GM23338 (cell line): ENCODE data around the gene GARIN3. TPM values are rescaled to one million over a fixed set of nuclear protein-coding genes. Genes with fewer than 3 reads are reported as not detected.

Source experiments
- ATAC-seq: fragments of 200-7000 bp; cut with Tn5 transposase; 3 replicates; pipeline ENCODE4 v1.9.1; 2020
- DNase-seq: peaks from one replicate; pipeline ENCODE4 v3.0.0-alpha.2; 2015; ENCODE audit warnings: low spot score
- H2AFZ ChIP-seq: fragments of 200-600 bp; sonication (generic); 2 replicates; pipeline ENCODE4 v1.8.0; 2016; ENCODE audit warnings: antibody characterized with exemption, mild to moderate bottlenecking, moderate library complexity
- H3F3A ChIP-seq: fragments of 200-600 bp; sonication (generic); replicated peaks from 2 replicates; pipeline ENCODE4 v1.8.0; 2017; ENCODE audit warnings: antibody characterized with exemption, mixed run types, low read depth
- H3K27ac ChIP-seq: fragments of 200-600 bp; sonication (generic); 2 replicates; pipeline ENCODE4 v1.6.1; 2016; ENCODE audit warnings: low read depth
- H3K27me3 ChIP-seq: fragments of 200-600 bp; sonication (generic); 2 replicates; pipeline ENCODE4 v1.8.0; 2016; ENCODE audit warnings: mild to moderate bottlenecking, mixed run types, moderate library complexity; ENCODE audit not compliant: insufficient read depth
- H3K36me3 ChIP-seq: fragments of 200-600 bp; sonication (generic); 2 replicates; pipeline ENCODE4 v1.8.0; 2016; ENCODE audit warnings: mild to moderate bottlenecking; ENCODE audit not compliant: insufficient read depth
- H3K4me1 ChIP-seq: fragments of 200-600 bp; sonication (generic); 2 replicates; pipeline ENCODE4 v1.8.0; 2016; ENCODE audit warnings: mild to moderate bottlenecking, moderate library complexity; ENCODE audit not compliant: insufficient read depth
- H3K4me2 ChIP-seq: fragments of 200-600 bp; sonication (generic); 2 replicates; pipeline ENCODE4 v1.7.1; 2017; ENCODE audit warnings: mixed run types
- H3K4me3 ChIP-seq: fragments of 200-600 bp; sonication (generic); 2 replicates; pipeline ENCODE4 v1.6.1; 2016; ENCODE audit warnings: mixed run types
- H3K79me2 ChIP-seq: fragments of 200-600 bp; sonication (generic); replicated peaks from 2 replicates; pipeline ENCODE4 v1.8.0; 2017; ENCODE audit warnings: mild to moderate bottlenecking; ENCODE audit not compliant: insufficient read depth
- H3K9me2 ChIP-seq: fragments of 200-600 bp; sonication (generic); 2 replicates; pipeline ENCODE4 v1.8.0; 2017; ENCODE audit not compliant: insufficient read depth
- H4K20me1 ChIP-seq: fragments of 200-600 bp; sonication (generic); replicated peaks from 2 replicates; pipeline ENCODE4 v1.8.0; 2017; ENCODE audit warnings: mild to moderate bottlenecking; ENCODE audit not compliant: insufficient read depth
- H3K27ac Mint-ChIP-seq: 2 replicates; pipeline ENCODE4 v1.8.0; 2020; ENCODE audit warnings: inconsistent platforms, mild to moderate bottlenecking, moderate library complexity, mixed read lengths
- H3K27me3 Mint-ChIP-seq: 3 replicates; pipeline ENCODE4 v1.8.0; 2022; ENCODE audit warnings: low read depth, mild to moderate bottlenecking, moderate library complexity, mixed read lengths, inconsistent platforms; ENCODE audit not compliant: insufficient read depth, poor library complexity
- H3K36me3 Mint-ChIP-seq: 3 replicates; pipeline ENCODE4 v1.8.0; 2021; ENCODE audit warnings: low read depth, mild to moderate bottlenecking, inconsistent platforms, moderate library complexity, mixed read lengths
- H3K4me1 Mint-ChIP-seq: 3 replicates; pipeline ENCODE4 v1.8.0; 2020; ENCODE audit warnings: mild to moderate bottlenecking, inconsistent platforms, mixed read lengths
- H3K4me3 Mint-ChIP-seq: 3 replicates; pipeline ENCODE4 v1.8.0; 2021; ENCODE audit warnings: moderate library complexity, mild to moderate bottlenecking, inconsistent platforms, mixed read lengths
- H3K9me3 Mint-ChIP-seq: 3 replicates; pipeline ENCODE4 v1.8.0; 2020; ENCODE audit warnings: moderate library complexity, mild to moderate bottlenecking, inconsistent platforms, mixed read lengths
- CTCF ChIP-seq, 2 experiments: fragments of 200-600 bp in 1 of 2; sonication (generic) in 1 of 2; conservative IDR thresholded peaks; 2 replicates each; pipeline versions ENCODE4 v1.5.1 to v1.6.1; 2016 to 2017; ENCODE audit warnings: antibody characterized with exemption in 2 of 2, low read depth in 2 of 2, mild to moderate bottlenecking in 2 of 2, moderate library complexity in 1 of 2
- EZH2 ChIP-seq: fragments of 200-600 bp; sonication (generic); IDR thresholded peaks from one replicate; pipeline ENCODE4 v1.8.0; 2017; ENCODE audit warnings: antibody characterized with exemption, mild to moderate bottlenecking, low read depth; ENCODE audit not compliant: unreplicated experiment
- NANOG ChIP-seq: IDR thresholded peaks from 2 replicates; pipeline ENCODE4 v1.6.1; 2016; ENCODE audit warnings: antibody characterized with exemption, borderline replicate concordance
- POLR2AphosphoS5 ChIP-seq: IDR thresholded peaks from 2 replicates; pipeline ENCODE4 v1.6.1; 2016; ENCODE audit warnings: antibody characterized with exemption, low read depth
- ZNF114 ChIP-seq: fragments of 250-450 bp; sonication (Bioruptor Pico); IDR thresholded peaks from 2 replicates; pipeline ENCODE4 v1.5.0; 2020; ENCODE audit warnings: mild to moderate bottlenecking, moderate library complexity
- ZNF331 ChIP-seq: fragments of 250-450 bp; sonication (Bioruptor Pico); IDR thresholded peaks from 2 replicates; pipeline ENCODE4 v1.5.0; 2020; ENCODE audit warnings: low read depth, mild to moderate bottlenecking, moderate library complexity
- polyA plus RNA-seq: library from polyadenylated mRNA; unstranded; fragments of >200 nt; fragmentation: Nextera tagmentation; extraction: Ambion mirVana; gene quantifications from 2 replicates; pipeline ENCODE4 v1.2.1, GENCODE V29; 2016
- total RNA-seq: library from RNA; depleted of rRNA; stranded (reverse); fragments of >200 nt; shearing (Covaris generic); gene quantifications from 2 replicates; pipeline ENCODE4 v1.2.3, GENCODE V29; 2014
- TF ChIP-seq, protein P1 (sequence below): IDR thresholded peaks from 2 replicates; pipeline ENCODE4 v1.6.1; 2016; ENCODE audit warnings: antibody characterized with exemption

GARIN3 gene
- total and polyA plus RNA-seq, 2 experiments from 2014 or later = not detected

GRCh38 chr5:157164521-157164920, 1.5 kb downstream of the GARIN3 start:
- no peak for ATAC-seq
- Histone ChIP-seq H3K36me3 (no peaks in the 10 kb centered on the region), H3K4me2 (no peak overlapping the region), H3K27me3 (no peaks in the 10 kb centered on the region), H3K9me2 (no peaks in the 10 kb centered on the region), H4K20me1 (no peaks in the 10 kb centered on the region), H3K4me1 (no peaks in the 10 kb centered on the region; the same call in 1 of the 2 replicates), H3K27ac (no peak overlapping the region), H3K4me3 (no peak overlapping the region), H3K79me2 (no peaks in the 10 kb centered on the region), H3F3A (no peaks in the 10 kb centered on the region), H2AFZ (no peak overlapping the region)
- Mint-ChIP-seq H3K27me3 (peaks cover 2% of the 10 kb centered on the region), H3K4me3 (no peak overlapping the region), H3K4me1 (peaks cover 6% of the 10 kb centered on the region; the same call in 2 of the 3 replicates), H3K9me3 (peaks cover 3% of the 10 kb centered on the region; the same call in 1 of the 3 replicates), H3K36me3 (no peaks in the 10 kb centered on the region), H3K27ac (no peak overlapping the region)
- TF ChIP-seq, protein P1, sequence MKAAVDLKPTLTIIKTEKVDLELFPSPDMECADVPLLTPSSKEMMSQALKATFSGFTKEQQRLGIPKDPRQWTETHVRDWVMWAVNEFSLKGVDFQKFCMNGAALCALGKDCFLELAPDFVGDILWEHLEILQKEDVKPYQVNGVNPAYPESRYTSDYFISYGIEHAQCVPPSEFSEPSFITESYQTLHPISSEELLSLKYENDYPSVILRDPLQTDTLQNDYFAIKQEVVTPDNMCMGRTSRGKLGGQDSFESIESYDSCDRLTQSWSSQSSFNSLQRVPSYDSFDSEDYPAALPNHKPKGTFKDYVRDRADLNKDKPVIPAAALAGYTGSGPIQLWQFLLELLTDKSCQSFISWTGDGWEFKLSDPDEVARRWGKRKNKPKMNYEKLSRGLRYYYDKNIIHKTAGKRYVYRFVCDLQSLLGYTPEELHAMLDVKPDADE = no peak
- no peak for TF ChIP-seq ZNF114 (CRISPR knock-in tag)
- TF ChIP-seq ZNF331 (CRISPR knock-in tag) = no peak
- no peak for DNase-seq

DNA sequence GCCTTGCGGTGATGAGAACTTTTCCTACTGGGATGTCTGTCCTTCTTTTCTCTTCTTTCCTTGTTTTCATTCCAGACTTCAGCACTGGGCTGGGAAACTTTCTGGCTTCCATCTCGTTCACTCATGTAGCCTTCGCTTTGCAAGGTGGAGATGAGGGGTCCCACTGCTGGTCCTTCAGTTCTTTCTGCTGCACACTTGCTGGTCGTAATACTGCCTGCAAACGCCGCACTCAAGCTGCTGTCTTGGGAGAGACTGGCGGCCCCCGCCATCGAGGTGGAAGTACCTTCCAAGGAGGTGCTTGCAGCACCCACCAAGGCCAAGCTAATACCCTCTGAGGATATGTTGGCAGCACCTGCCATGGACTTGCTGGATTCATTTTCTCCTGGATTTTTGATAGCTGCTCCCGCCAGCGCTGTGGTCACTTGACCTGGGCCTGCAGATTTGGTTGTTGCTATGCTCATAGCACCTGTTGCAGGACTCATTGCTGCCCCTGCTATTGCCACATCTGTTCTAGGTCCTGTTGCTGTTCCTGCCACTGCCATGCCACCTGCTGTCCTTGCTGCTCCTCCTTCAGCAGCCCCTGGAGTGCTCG, 3.0 kb downstream of the GARIN3 start:
- Mint-ChIP-seq H3K9me3 (no peaks in the 10 kb centered on the region), H3K4me3 (no peak overlapping the region), H3K36me3 (no peaks in the 10 kb centered on the region), H3K27ac (no peak overlapping the region), H3K4me1 (0 out of 3 replicates have a peak, but pooled peaks cover 2% of the 10 kb centered on the region), H3K27me3 (peaks cover 2% of the 10 kb centered on the region)
- Histone ChIP-seq H3K4me1 (no peaks in the 10 kb centered on the region), H3K27me3 (no peaks in the 10 kb centered on the region), H2AFZ (no peak overlapping the region), H3K4me3 (no peak overlapping the region), H3K27ac (no peak overlapping the region), H3F3A (no peaks in the 10 kb centered on the region), H3K36me3 (no peaks in the 10 kb centered on the region), H4K20me1 (no peaks in the 10 kb centered on the region), H3K4me2 (no peak overlapping the region), H3K79me2 (no peaks in the 10 kb centered on the region), H3K9me2 (no peaks in the 10 kb centered on the region)
- TF ChIP-seq EZH2 (no peak), NANOG (no peak), POLR2AphosphoS5 (no peak)
- TF ChIP-seq, protein P1 = no peak
- no peak for ATAC-seq
- no peak for DNase-seq

DNA sequence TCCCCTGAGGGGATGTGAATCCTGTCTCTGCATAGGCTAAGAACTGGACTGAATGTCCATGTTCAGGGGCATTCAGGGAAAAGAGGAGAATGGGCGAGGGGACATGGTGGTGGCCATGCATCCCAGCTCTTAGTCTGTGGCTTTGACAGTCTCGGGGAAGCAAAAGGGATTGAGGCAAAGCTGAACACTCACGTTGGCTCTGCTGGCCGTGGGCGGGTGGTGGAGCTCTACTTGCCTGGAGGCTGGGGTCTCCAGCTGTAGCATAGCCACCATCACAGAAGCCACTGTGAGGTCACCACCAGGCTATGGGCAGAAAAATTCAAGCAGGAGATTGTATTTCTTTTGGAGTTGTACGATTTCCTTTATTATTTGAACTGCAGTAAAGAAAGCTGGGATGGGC, 4.1 kb downstream of the GARIN3 start:
- ATAC-seq = no peak
- H3K9me2 ChIP-seq = no peaks in the 10 kb centered on the region
- H3K4me3 ChIP-seq = no peak overlapping the region
- H3K4me3 Mint-ChIP-seq = no peak overlapping the region
- no peaks in the 10 kb centered on the region for H3K4me1 Mint-ChIP-seq
- DNase-seq = no peak
- no peaks in the 10 kb centered on the region for H3K9me3 Mint-ChIP-seq
- H3K27me3 ChIP-seq = no peaks in the 10 kb centered on the region
- peaks cover 2% of the 10 kb centered on the region for H3K27me3 Mint-ChIP-seq
- no peak overlapping the region for H3K27ac Mint-ChIP-seq
- H3K27ac ChIP-seq = no peak overlapping the region
- no peak overlapping the region for H3K4me2 ChIP-seq
- no peaks in the 10 kb centered on the region for H3K4me1 ChIP-seq
- no peaks in the 10 kb centered on the region for H3K36me3 Mint-ChIP-seq
- H3F3A ChIP-seq = no peaks in the 10 kb centered on the region
- H2AFZ ChIP-seq = no peak overlapping the region
- TF ChIP-seq CTCF (conservative IDR thresholded peaks at IDR 0.05; ENCODE audit: low read depth in 2 of 2) = no peak
- H3K79me2 ChIP-seq = no peaks in the 10 kb centered on the region
- H3K36me3 ChIP-seq = no peaks in the 10 kb centered on the region
- no peaks in the 10 kb centered on the region for H4K20me1 ChIP-seq
